HepG2 (cell line): Measurements from ENCODE around the gene ANAPC2. TPM values are rescaled to one million over a fixed set of nuclear protein-coding genes. Genes with fewer than 3 reads are reported as not detected.

Experiments
- ATM ChIP-seq: fragments of 450-650 bp; IDR thresholded peaks from 2 replicates; pipeline ENCODE4 v1.7.1; 2017; ENCODE audit warnings: mild to moderate bottlenecking, borderline replicate concordance
- CBX1 ChIP-seq: IDR thresholded peaks from one replicate; pipeline ENCODE4 v1.6.1; 2016; ENCODE audit warnings: antibody characterized with exemption, low read depth
- FOXA1 ChIP-seq, 2 experiments: fragments of 450-650 bp in 1 of 2; sonication (generic) in 1 of 2; formaldehyde crosslinking in 1 of 2; IDR thresholded peaks; 2 replicates each; pipeline versions ENCODE4 v1.4.0 to v1.6.1; 2016 to 2020; ENCODE audit warnings: missing genetic modification reagents in 1 of 2
- GTF2F1 ChIP-seq: fragments of 150-350 bp; IDR thresholded peaks from 2 replicates; pipeline ENCODE4 v1.6.1; 2014; ENCODE audit warnings: low read length
- KDM3A ChIP-seq: IDR thresholded peaks from 2 replicates; pipeline ENCODE4 v1.6.1; 2018; ENCODE audit warnings: low read depth, missing compliant biosample characterization
- KLF15 ChIP-seq: sonication (generic); formaldehyde crosslinking; IDR thresholded peaks from 2 replicates; pipeline ENCODE4 v1.8.1; 2023; ENCODE audit warnings: borderline replicate concordance, mild to moderate bottlenecking, inconsistent platforms, missing genetic modification reagents, mixed read lengths
- NBN ChIP-seq: fragments of 450-650 bp; conservative IDR thresholded peaks from 2 replicates; pipeline ENCODE4 v1.6.1; 2017
- NCOA1 ChIP-seq: sonication (generic); formaldehyde crosslinking; IDR thresholded peaks from 2 replicates; pipeline ENCODE4 v1.9.0; 2021; ENCODE audit warnings: missing genetic modification reagents
- RARG ChIP-seq: sonication (generic); formaldehyde crosslinking; IDR thresholded peaks from 2 replicates; pipeline ENCODE4 v1.4.0; 2020; ENCODE audit warnings: low read depth, mild to moderate bottlenecking, missing genetic modification reagents
- SRSF4 ChIP-seq: fragments of 200-400 bp; formaldehyde crosslinking; IDR thresholded peaks from one replicate; pipeline ENCODE4 v1.6.1; 2018; ENCODE audit warnings: mild to moderate bottlenecking, low read depth, low read length, moderate library complexity; ENCODE audit not compliant: poor library complexity, severe bottlenecking
- ZNF569 ChIP-seq: sonication (generic); formaldehyde crosslinking; IDR thresholded peaks from 2 replicates; pipeline ENCODE4 v1.5.0; 2020; ENCODE audit warnings: mild to moderate bottlenecking, missing genetic modification reagents, moderate library complexity, borderline replicate concordance
- ZNF678 ChIP-seq: sonication (generic); formaldehyde crosslinking; IDR thresholded peaks from 2 replicates; pipeline ENCODE4 v1.4.0; 2020; ENCODE audit warnings: mild to moderate bottlenecking, missing genetic modification reagents
- ZNF766 ChIP-seq: sonication (generic); formaldehyde crosslinking; IDR thresholded peaks from 2 replicates; pipeline ENCODE4 v1.5.0; 2020; ENCODE audit warnings: missing genetic modification reagents, borderline replicate concordance
- polyA plus RNA-seq, 8 experiments: library from polyadenylated mRNA; depleted of rRNA in 3 of 8; stranded (reverse) in 7 of 8; unstranded in 1 of 8; fragments of >200 nt; fragmentation: Illumina TruSeq in 4 of 8; extraction: Trizol in 4 of 8; gene quantifications; 2 replicates each; pipeline versions ENCODE4 v1.2.1 to v1.2.3, GENCODE V29; 2011 to 2016; ENCODE audit warnings: low read depth in 4 of 8, missing spikeins in 1 of 8, mixed read lengths in 1 of 8; ENCODE audit not compliant: insufficient read depth in 1 of 8
- total RNA-seq, 5 experiments: library from RNA; depleted of rRNA; stranded (reverse); fragments of >200 nt; fragmentation: Illumina TruSeq; extraction: Trizol; gene quantifications; 2 replicates each; pipeline ENCODE4 v1.2.3, GENCODE V29; 2016; ENCODE audit warnings: low read depth in 1 of 5
- TF ChIP-seq, protein P1 (sequence below): sonication (generic); formaldehyde crosslinking; conservative IDR thresholded peaks from 2 replicates; pipeline ENCODE4 v1.4.0; 2020; ENCODE audit warnings: missing genetic modification reagents
- TF ChIP-seq, protein P2 (sequence below): sonication (generic); formaldehyde crosslinking; IDR thresholded peaks from 2 replicates; pipeline ENCODE4 v1.9.0; 2021; ENCODE audit warnings: missing genetic modification reagents, borderline replicate concordance
- TF ChIP-seq, protein P3 (sequence below): IDR thresholded peaks from 2 replicates; pipeline ENCODE4 v1.6.1; 2016; ENCODE audit warnings: control low read depth
- TF ChIP-seq, protein P4 (sequence below): sonication (generic); formaldehyde crosslinking; IDR thresholded peaks from 2 replicates; pipeline ENCODE4 v1.4.0; 2020; ENCODE audit warnings: mild to moderate bottlenecking, missing genetic modification reagents
- TF ChIP-seq, protein P5 (sequence below), 2 experiments: fragments of 450-650 bp in 1 of 2; sonication (generic) in 1 of 2; formaldehyde crosslinking; IDR thresholded peaks; 2 replicates each; pipeline versions ENCODE4 v1.5.0 to v1.8.0; 2020 to 2022; ENCODE audit warnings: mild to moderate bottlenecking in 1 of 2, missing genetic modification reagents in 1 of 2
- TF ChIP-seq, protein P6 (sequence below): sonication (generic); formaldehyde crosslinking; IDR thresholded peaks from 2 replicates; pipeline ENCODE4 v1.4.0; 2020; ENCODE audit warnings: mild to moderate bottlenecking, missing genetic modification reagents

The ANAPC2 gene
- total and polyA plus RNA-seq, 2 of the 13 experiments (the other 11 are each of a cell fraction or from before 2014, with no cell fraction given) = 12.3 to 15.4 TPM

DNA sequence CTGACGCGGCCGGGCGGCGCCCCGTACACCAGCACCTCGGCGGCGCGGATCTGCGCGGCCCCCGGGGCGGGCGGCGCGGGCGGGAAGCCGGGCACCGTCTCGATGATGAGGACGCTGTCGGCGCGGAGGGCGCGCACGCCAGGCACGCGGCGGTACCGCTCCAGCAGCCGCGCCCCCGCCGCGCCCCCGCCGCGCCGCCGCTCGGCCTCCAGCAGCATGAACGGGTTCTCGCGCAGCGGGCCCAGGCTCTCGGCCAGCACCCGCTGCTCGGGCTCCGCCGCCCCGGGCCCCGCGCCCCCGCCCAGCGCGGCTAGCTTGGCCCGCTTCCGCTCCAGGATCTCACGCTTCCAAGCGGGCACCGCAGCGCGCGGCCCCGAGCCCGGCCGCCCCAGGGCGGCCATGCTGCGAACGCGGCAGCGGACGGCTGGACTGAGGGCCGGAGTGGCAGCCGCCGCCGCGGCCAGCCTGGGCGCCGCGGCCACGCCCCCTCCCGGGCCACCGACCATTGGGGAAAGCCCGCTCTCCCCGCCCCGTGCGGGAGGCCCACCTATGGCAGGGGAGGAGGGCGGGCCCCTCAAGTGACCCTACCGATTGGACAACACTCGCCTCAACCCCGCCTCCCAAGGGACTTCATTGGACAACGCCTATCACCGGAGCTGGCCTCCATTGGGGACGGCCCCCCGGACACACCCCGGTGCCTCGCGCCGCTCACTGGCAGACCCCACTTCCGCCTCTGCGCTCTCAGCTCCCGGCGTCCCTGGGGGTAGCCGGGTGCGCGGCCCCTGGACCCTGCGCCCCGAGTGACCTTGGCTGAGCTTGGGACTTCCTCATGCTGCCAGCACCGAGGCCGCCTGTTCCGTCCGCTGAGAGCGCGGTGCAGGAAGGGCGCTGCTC is 12.2 kb upstream of the ANAPC2 start, which contains the start of gene TPRN (continued):
- TF ChIP-seq RARG (CRISPR knock-in tag) = no peak
- TF ChIP-seq, protein P1, sequence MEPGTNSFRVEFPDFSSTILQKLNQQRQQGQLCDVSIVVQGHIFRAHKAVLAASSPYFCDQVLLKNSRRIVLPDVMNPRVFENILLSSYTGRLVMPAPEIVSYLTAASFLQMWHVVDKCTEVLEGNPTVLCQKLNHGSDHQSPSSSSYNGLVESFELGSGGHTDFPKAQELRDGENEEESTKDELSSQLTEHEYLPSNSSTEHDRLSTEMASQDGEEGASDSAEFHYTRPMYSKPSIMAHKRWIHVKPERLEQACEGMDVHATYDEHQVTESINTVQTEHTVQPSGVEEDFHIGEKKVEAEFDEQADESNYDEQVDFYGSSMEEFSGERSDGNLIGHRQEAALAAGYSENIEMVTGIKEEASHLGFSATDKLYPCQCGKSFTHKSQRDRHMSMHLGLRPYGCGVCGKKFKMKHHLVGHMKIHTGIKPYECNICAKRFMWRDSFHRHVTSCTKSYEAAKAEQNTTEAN (CRISPR knock-in tag) = peak; percentile 33
- TF ChIP-seq, protein P2, sequence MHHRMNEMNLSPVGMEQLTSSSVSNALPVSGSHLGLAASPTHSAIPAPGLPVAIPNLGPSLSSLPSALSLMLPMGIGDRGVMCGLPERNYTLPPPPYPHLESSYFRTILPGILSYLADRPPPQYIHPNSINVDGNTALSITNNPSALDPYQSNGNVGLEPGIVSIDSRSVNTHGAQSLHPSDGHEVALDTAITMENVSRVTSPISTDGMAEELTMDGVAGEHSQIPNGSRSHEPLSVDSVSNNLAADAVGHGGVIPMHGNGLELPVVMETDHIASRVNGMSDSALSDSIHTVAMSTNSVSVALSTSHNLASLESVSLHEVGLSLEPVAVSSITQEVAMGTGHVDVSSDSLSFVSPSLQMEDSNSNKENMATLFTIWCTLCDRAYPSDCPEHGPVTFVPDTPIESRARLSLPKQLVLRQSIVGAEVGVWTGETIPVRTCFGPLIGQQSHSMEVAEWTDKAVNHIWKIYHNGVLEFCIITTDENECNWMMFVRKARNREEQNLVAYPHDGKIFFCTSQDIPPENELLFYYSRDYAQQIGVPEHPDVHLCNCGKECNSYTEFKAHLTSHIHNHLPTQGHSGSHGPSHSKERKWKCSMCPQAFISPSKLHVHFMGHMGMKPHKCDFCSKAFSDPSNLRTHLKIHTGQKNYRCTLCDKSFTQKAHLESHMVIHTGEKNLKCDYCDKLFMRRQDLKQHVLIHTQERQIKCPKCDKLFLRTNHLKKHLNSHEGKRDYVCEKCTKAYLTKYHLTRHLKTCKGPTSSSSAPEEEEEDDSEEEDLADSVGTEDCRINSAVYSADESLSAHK = no peak
- no peak; the same call in 1 of the 2 replicates for TF ChIP-seq ZNF766
- no peak for TF ChIP-seq NBN
- no peak for TF ChIP-seq ZNF678
- no peak for TF ChIP-seq FOXA1 (IDR thresholded peaks at IDR 0.05)
- TF ChIP-seq FOXA1 (CRISPR knock-in tag; IDR thresholded peaks at IDR 0.05) = peak; percentile 33; the same call in 1 of the 2 replicates
- TF ChIP-seq CBX1 = peak; percentile 55
- TF ChIP-seq, protein P3, sequence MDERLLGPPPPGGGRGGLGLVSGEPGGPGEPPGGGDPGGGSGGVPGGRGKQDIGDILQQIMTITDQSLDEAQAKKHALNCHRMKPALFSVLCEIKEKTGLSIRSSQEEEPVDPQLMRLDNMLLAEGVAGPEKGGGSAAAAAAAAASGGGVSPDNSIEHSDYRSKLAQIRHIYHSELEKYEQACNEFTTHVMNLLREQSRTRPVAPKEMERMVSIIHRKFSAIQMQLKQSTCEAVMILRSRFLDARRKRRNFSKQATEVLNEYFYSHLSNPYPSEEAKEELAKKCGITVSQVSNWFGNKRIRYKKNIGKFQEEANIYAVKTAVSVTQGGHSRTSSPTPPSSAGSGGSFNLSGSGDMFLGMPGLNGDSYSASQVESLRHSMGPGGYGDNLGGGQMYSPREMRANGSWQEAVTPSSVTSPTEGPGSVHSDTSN = 0 out of 2 replicates have a peak, but pooled peaks have one; percentile 38
- peak; percentile 78; the same call in 1 of the 2 replicates for TF ChIP-seq KDM3A (CRISPR knock-in tag)
- no peak for TF ChIP-seq NCOA1
- no peak for TF ChIP-seq ATM
- TF ChIP-seq, protein P4, sequence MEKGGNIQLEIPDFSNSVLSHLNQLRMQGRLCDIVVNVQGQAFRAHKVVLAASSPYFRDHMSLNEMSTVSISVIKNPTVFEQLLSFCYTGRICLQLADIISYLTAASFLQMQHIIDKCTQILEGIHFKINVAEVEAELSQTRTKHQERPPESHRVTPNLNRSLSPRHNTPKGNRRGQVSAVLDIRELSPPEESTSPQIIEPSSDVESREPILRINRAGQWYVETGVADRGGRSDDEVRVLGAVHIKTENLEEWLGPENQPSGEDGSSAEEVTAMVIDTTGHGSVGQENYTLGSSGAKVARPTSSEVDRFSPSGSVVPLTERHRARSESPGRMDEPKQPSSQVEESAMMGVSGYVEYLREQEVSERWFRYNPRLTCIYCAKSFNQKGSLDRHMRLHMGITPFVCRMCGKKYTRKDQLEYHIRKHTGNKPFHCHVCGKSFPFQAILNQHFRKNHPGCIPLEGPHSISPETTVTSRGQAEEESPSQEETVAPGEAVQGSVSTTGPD (CRISPR knock-in tag) = no peak
- no peak for TF ChIP-seq ZNF569 (CRISPR knock-in tag)
- TF ChIP-seq SRSF4 = no peak
- TF ChIP-seq KLF15 (CRISPR knock-in tag) = no peak
- TF ChIP-seq, protein P5, sequence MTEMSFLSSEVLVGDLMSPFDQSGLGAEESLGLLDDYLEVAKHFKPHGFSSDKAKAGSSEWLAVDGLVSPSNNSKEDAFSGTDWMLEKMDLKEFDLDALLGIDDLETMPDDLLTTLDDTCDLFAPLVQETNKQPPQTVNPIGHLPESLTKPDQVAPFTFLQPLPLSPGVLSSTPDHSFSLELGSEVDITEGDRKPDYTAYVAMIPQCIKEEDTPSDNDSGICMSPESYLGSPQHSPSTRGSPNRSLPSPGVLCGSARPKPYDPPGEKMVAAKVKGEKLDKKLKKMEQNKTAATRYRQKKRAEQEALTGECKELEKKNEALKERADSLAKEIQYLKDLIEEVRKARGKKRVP (CRISPR knock-in tag; IDR thresholded peaks at IDR 0.05) = no peak
- no peak for TF ChIP-seq GTF2F1
- TF ChIP-seq, protein P6, sequence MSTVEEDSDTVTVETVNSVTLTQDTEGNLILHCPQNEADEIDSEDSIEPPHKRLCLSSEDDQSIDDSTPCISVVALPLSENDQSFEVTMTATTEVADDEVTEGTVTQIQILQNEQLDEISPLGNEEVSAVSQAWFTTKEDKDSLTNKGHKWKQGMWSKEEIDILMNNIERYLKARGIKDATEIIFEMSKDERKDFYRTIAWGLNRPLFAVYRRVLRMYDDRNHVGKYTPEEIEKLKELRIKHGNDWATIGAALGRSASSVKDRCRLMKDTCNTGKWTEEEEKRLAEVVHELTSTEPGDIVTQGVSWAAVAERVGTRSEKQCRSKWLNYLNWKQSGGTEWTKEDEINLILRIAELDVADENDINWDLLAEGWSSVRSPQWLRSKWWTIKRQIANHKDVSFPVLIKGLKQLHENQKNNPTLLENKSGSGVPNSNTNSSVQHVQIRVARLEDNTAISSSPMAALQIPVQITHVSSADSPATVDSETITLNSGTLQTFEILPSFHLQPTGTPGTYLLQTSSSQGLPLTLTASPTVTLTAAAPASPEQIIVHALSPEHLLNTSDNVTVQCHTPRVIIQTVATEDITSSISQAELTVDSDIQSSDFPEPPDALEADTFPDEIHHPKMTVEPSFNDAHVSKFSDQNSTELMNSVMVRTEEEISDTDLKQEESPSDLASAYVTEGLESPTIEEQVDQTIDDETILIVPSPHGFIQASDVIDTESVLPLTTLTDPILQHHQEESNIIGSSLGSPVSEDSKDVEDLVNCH (CRISPR knock-in tag) = no peak
